ENCODE results near the gene KDM2A.

- TF ChIP-seq CTCF (IDR thresholded peaks at IDR 0.05; ENCODE audit: insufficient read depth, low read depth, low read length): no peak
- TF ChIP-seq EZH2 (IDR thresholded peaks at IDR 0.05; ENCODE audit: insufficient read depth, low read length): no peak
Observed at GRCh38 chr11:67073908-67074307, 45.2 kb upstream of the KDM2A start.

Data from astrocyte (in vitro differentiated cells and primary cell).